GM19099 (cell line): ENCODE measurements around the gene CFAP251.
A peak's percentile ranks its signal among the peaks of the same experiment; 100 is the strongest.

Source experiments
- POLR2A ChIP-seq: IDR thresholded peaks from 3 replicates; pipeline ENCODE4 v1.6.1; 2011; ENCODE audit warnings: low read depth; ENCODE audit not compliant: insufficient read length; ENCODE audit errors: extremely low read depth

Gene CFAP251

GRCh38 chr12:122004633-122005071 is 86.3 kb downstream of the CFAP251 start:
- no peak for TF ChIP-seq POLR2A

GRCh38 chr12:122005252-122005776 is 86.9 kb downstream of the CFAP251 start:
- TF ChIP-seq POLR2A: no peak

- TF ChIP-seq POLR2A: no peak
These were observed 88.0 kb downstream of the CFAP251 start for GRCh38 chr12:122006186-122006926.

- no peak for TF ChIP-seq POLR2A
These were observed 91.3 kb downstream of the CFAP251 start for GRCh38 chr12:122009741-122010140.

GRCh38 chr12:122012184-122012583 is 93.8 kb downstream of the CFAP251 start:
- TF ChIP-seq POLR2A: no peak

- no peak for TF ChIP-seq POLR2A
These were observed 94.7 kb downstream of the CFAP251 start for GRCh38 chr12:122013136-122013535.

GRCh38 chr12:122013791-122014590 is 95.6 kb downstream of the CFAP251 start:
- no peak for TF ChIP-seq POLR2A

GRCh38 chr12:122014781-122015180 is 96.4 kb downstream of the CFAP251 start:
- no peak for TF ChIP-seq POLR2A

GRCh38 chr12:122018457-122018856 is 100.1 kb downstream of the CFAP251 start:
- no peak for TF ChIP-seq POLR2A

- no peak for TF ChIP-seq POLR2A
These were observed 100.5 kb downstream of the CFAP251 start for GRCh38 chr12:122018937-122019336.

GRCh38 chr12:122020795-122021192 is 102.4 kb downstream of the CFAP251 start:
- TF ChIP-seq POLR2A: no peak

GRCh38 chr12:122021193-122021821 is 102.9 kb downstream of the CFAP251 start:
- no peak for TF ChIP-seq POLR2A

- peak; percentile 54 for TF ChIP-seq POLR2A
These were observed 103.5 kb downstream of the CFAP251 start, which contains the start of gene BCL7A for GRCh38 chr12:122021822-122022392. BCL7A (plus strand) TSS chr12:122021884; CDS start chr12:122022092, 208 bp downstream.

- TF ChIP-seq POLR2A: no peak
These were observed 104.3 kb downstream of the CFAP251 start for GRCh38 chr12:122022393-122023338.
